IMR-90 (cell line): ENCODE measurements around the gene DEFB129. TPM values are rescaled to one million over a fixed set of nuclear protein-coding genes. Genes with fewer than 3 reads are reported as not detected.
A peak's percentile ranks its signal among the peaks of the same experiment; 100 is the strongest.

Experiments used
- ATAC-seq: fragments of 200-7000 bp; cut with Tn5 transposase; 2 replicates; pipeline ENCODE4 v1.9.1; 2020; ENCODE audit warnings: low read depth, mild to moderate bottlenecking, moderate library complexity
- BruUV-seq: library from RNA; stranded (reverse); fragments of 400-500 nt; replicated peaks from 2 replicates; lab custom pipeline; 2021; lab: Mats Ljungman, UMichigan
- CTCF ChIA-PET: fragments of 300-600 bp; formaldehyde crosslinking; extraction: SDS; loops from one replicate; lab custom pipeline; 2021; ENCODE audit warnings: antibody characterized with exemption; lab: Yijun Ruan, JAX
- POLR2A ChIA-PET: fragments of 300-600 bp; sonication (Branson Sonifier 250); formaldehyde crosslinking; loops from one replicate; lab custom pipeline; 2022; ENCODE audit warnings: antibody characterized with exemption; ENCODE audit not compliant: unreplicated experiment; lab: Charles Lee
- DNase-seq: peaks from one replicate; pipeline ENCODE4 v3.0.0; 2013
- H2AFZ ChIP-seq: replicated peaks from 2 replicates; pipeline ENCODE3; 2013; ENCODE audit warnings: low read length, mild to moderate bottlenecking; ENCODE audit not compliant: poor library complexity
- H2AK5ac ChIP-seq: 2 replicates; pipeline ENCODE4 v1.6.1; 2013; ENCODE audit warnings: low read depth, low read length, inconsistent platforms
- H2AK9ac ChIP-seq: replicated peaks from 2 replicates; pipeline ENCODE3; 2013; ENCODE audit warnings: mild to moderate bottlenecking, low read depth, low read length, moderate library complexity; ENCODE audit not compliant: poor library complexity
- H2BK120ac ChIP-seq: 2 replicates; pipeline ENCODE4 v1.6.1; 2013; ENCODE audit warnings: low read depth, low read length, inconsistent platforms
- H2BK15ac ChIP-seq: 3 replicates; pipeline ENCODE4 v1.6.1; 2013; ENCODE audit warnings: low read depth, low read length, inconsistent platforms
- H2BK20ac ChIP-seq: 2 replicates; pipeline ENCODE4 v1.6.1; 2013; ENCODE audit warnings: low read depth, mild to moderate bottlenecking, inconsistent platforms, low read length, moderate library complexity
- H2BK5ac ChIP-seq: 2 replicates; pipeline ENCODE4 v1.6.1; 2013; ENCODE audit warnings: mild to moderate bottlenecking, low read depth, low read length, inconsistent platforms; ENCODE audit not compliant: poor library complexity, severe bottlenecking
- H3K14ac ChIP-seq: replicated peaks from 2 replicates; pipeline ENCODE4 v1.6.1; 2013; ENCODE audit warnings: low read depth, low read length, inconsistent platforms
- H3K18ac ChIP-seq: 2 replicates; pipeline ENCODE4 v1.6.1; 2013; ENCODE audit warnings: low read depth, low read length, control low read depth
- H3K23ac ChIP-seq: 2 replicates; pipeline ENCODE4 v1.6.1; 2013; ENCODE audit warnings: low read depth, low read length, inconsistent platforms
- H3K27ac ChIP-seq: 2 replicates; pipeline ENCODE4 v1.5.1; 2013; ENCODE audit warnings: mild to moderate bottlenecking, control low read depth, low read length; ENCODE audit not compliant: insufficient read depth
- H3K27me3 ChIP-seq: 2 replicates; pipeline ENCODE4 v1.6.1; 2013; ENCODE audit warnings: low read length; ENCODE audit not compliant: control insufficient read depth, insufficient read depth
- H3K36me3 ChIP-seq: 2 replicates; pipeline ENCODE4 v1.6.1; 2013; ENCODE audit warnings: low read length, mixed read lengths; ENCODE audit not compliant: control insufficient read depth, insufficient read depth
- H3K4ac ChIP-seq: 2 replicates; pipeline ENCODE4 v1.6.1; 2013; ENCODE audit warnings: low read depth, low read length, inconsistent platforms
- H3K4me1 ChIP-seq: 2 replicates; pipeline ENCODE4 v1.6.1; 2013; ENCODE audit warnings: low read length, mixed read lengths; ENCODE audit not compliant: control insufficient read depth, insufficient read depth
- H3K4me2 ChIP-seq: 2 replicates; pipeline ENCODE4 v1.6.1; 2013; ENCODE audit warnings: low read depth, mild to moderate bottlenecking, control low read depth, low read length, moderate library complexity
- H3K4me3 ChIP-seq: 2 replicates; pipeline ENCODE4 v1.5.1; 2013; ENCODE audit warnings: low read depth, mild to moderate bottlenecking, control low read depth, low read length, moderate library complexity; ENCODE audit not compliant: insufficient read depth
- H3K56ac ChIP-seq: 2 replicates; pipeline ENCODE4 v1.6.1; 2013; ENCODE audit warnings: low read length, inconsistent platforms; ENCODE audit not compliant: insufficient read depth; ENCODE audit errors: extremely low read depth
- H3K79me1 ChIP-seq, 2 experiments: 2 replicates each; pipeline ENCODE4 v1.6.1; 2013; ENCODE audit warnings: low read length in 2 of 2, inconsistent platforms in 1 of 2, low read depth in 1 of 2
- H3K9ac ChIP-seq: 2 replicates; pipeline ENCODE4 v1.6.1; 2013; ENCODE audit warnings: low read depth, low read length, control low read depth
- H3K9me1 ChIP-seq: 2 replicates; pipeline ENCODE4 v1.6.1; 2013; ENCODE audit warnings: low read length, inconsistent platforms; ENCODE audit not compliant: insufficient read depth
- H3K9me3 ChIP-seq: 2 replicates; pipeline ENCODE4 v1.6.1; 2013; ENCODE audit warnings: low read length; ENCODE audit not compliant: control insufficient read depth, insufficient read depth
- H4K20me1 ChIP-seq: 2 replicates; pipeline ENCODE4 v1.6.1; 2013; ENCODE audit warnings: low read length, inconsistent platforms; ENCODE audit not compliant: insufficient read depth
- H4K5ac ChIP-seq: 2 replicates; pipeline ENCODE4 v1.6.1; 2013; ENCODE audit warnings: mild to moderate bottlenecking, low read depth, low read length, control low read depth
- H4K8ac ChIP-seq, 2 experiments: 2 replicates each; pipeline ENCODE4 v1.6.1; 2013; ENCODE audit warnings: low read depth in 2 of 2, low read length in 2 of 2, control low read depth in 1 of 2, inconsistent platforms in 1 of 2
- H4K91ac ChIP-seq: 2 replicates; pipeline ENCODE4 v1.6.1; 2013; ENCODE audit warnings: low read depth, low read length, inconsistent platforms; ENCODE audit not compliant: insufficient read depth
- CTCF ChIP-seq: conservative IDR thresholded peaks from 2 replicates; pipeline ENCODE4 v1.5.1; 2012; ENCODE audit warnings: mild to moderate bottlenecking, low read depth, low read length, improper control_type of control experiment
- FOS ChIP-seq: fragments of 150-350 bp; IDR thresholded peaks from 2 replicates; pipeline ENCODE4 v1.6.1; 2016; ENCODE audit warnings: low read depth, low read length
- NFE2L2 ChIP-seq: fragments of 150-350 bp; IDR thresholded peaks from 2 replicates; pipeline ENCODE4 v1.6.1; 2016; ENCODE audit warnings: low read depth, mild to moderate bottlenecking, low read length
- POLR2A ChIP-seq: IDR thresholded peaks from 2 replicates; pipeline ENCODE4 v1.6.1; 2012; ENCODE audit warnings: mild to moderate bottlenecking, low read depth, low read length
- RAD21 ChIP-seq: IDR thresholded peaks from 2 replicates; pipeline ENCODE4 v1.6.1; 2012; ENCODE audit warnings: low read length, improper control_type of control experiment
- SMC3 ChIP-seq: fragments of 150-350 bp; IDR thresholded peaks from 2 replicates; pipeline ENCODE4 v1.6.1; 2016; ENCODE audit warnings: low read depth, mild to moderate bottlenecking, antibody characterized with exemption, low read length, moderate library complexity
- WGBS, 2 experiments: methylation state at CpG; one replicate each; pipeline versions ENCODE4 v1.1.5 to v1.1.7; 2013; ENCODE audit warnings: missing lambda C conversion rate in 2 of 2; ENCODE audit not compliant: insufficient read length in 1 of 2; ENCODE audit errors: extremely low coverage in 2 of 2; 5-methylcytosine and 5-hydroxymethylcytosine counted together
- dilution Hi-C: fragments of 300-500 bp; cut with HindIII; formaldehyde crosslinking; loops from one replicate; pipeline ENCODE4 v1.14.3; 2018; ENCODE audit warnings: low sequenced_read_pairs; ENCODE audit not compliant: unreplicated experiment
- in situ Hi-C: fragments of 300-500 bp; cut with MboI; formaldehyde crosslinking; loops from 3 replicates; pipeline ENCODE4 v1.14.3; 2019; ENCODE audit warnings: low sequenced_read_pairs, inconsistent platforms, mixed read lengths
- intact Hi-C: fragments of 100-400 bp; cut with micrococcal nuclease; formaldehyde crosslinking; loops from 2 replicates; pipeline ENCODE4 v1.10.0; 2022
- polyA plus RNA-seq, 3 experiments: library from polyadenylated mRNA; depleted of rRNA; stranded (reverse); fragments of >200 nt; gene quantifications; 2 replicates each; pipeline ENCODE4 v1.2.3, GENCODE V29; 2012; ENCODE audit warnings: low replicate concordance in 1 of 3
- total RNA-seq: library from RNA; depleted of rRNA; stranded (reverse); fragments of >200 nt; gene quantifications from 2 replicates; pipeline ENCODE4 v1.2.3, GENCODE V29; 2012

DEFB129 gene
- total and polyA plus RNA-seq, 2 of the 4 experiments (the other 2 are of a cell fraction) = not detected

- no peak overlapping the region for H3K18ac ChIP-seq
- H2AK5ac ChIP-seq = no peak overlapping the region
- no peak overlapping the region; the same call in 2 of the 3 replicates for H2BK15ac ChIP-seq
- no peaks in the 10 kb centered on the region; the same call in 1 of the 2 replicates for H3K9me1 ChIP-seq
- H3K36me3 ChIP-seq = 0 out of 2 replicates have a peak, but pooled peaks cover 2% of the 10 kb centered on the region
- 2% methylated on average over 16 of the region's 43 CpGs; no CpG with 5 or more reads in 1 of the 2 experiments for WGBS, 2 experiments
- peak overlapping the region; percentile 51; the same call in 1 of the 2 replicates for H4K91ac ChIP-seq
- DNase-seq = peak; percentile 62
- TF ChIP-seq NFE2L2 (no peak), RAD21 (peak; percentile 82), SMC3 (peak; percentile 63), CTCF (peak; percentile 89), FOS (no peak), POLR2A (no peak)
- H3K56ac ChIP-seq = 0 out of 2 replicates have a peak overlapping the region, but pooled peaks have one; percentile 17
- H3K9ac ChIP-seq = peak overlapping the region; percentile 71
- H3K27ac ChIP-seq = no peak overlapping the region
- peak overlapping the region; percentile 96 for H2AFZ ChIP-seq
- H4K20me1 ChIP-seq = no peaks in the 10 kb centered on the region
- H4K5ac ChIP-seq = peak overlapping the region; percentile 24; the same call in 1 of the 2 replicates
- in situ Hi-C loops = no loop called here
- peak overlapping the region; percentile 72; the same call in 1 of the 2 replicates for H3K23ac ChIP-seq
- peak; percentile 98 for ATAC-seq
- peak overlapping the region; percentile 71 for H3K4ac ChIP-seq
- dilution Hi-C loops = no loop called here
- H2BK5ac ChIP-seq = no peak overlapping the region
- CTCF ChIA-PET = interaction anchor here (0.6 to 1.3 kb wide), 5 partner anchors 11 to 64 kb away, joined by 3 to 5 read pairs (median 4); no protein-coding TSS in a partner anchor
- H3K9me3 ChIP-seq = no peaks in the 10 kb centered on the region
- H4K8ac ChIP-seq = peak overlapping the region; percentile 85 to 92
- H2BK20ac ChIP-seq = no peak overlapping the region
- intact Hi-C loops = loop anchor here (2.0 kb wide), 2 partner anchors 58 to 64 kb away; no protein-coding TSS in a partner anchor
- peaks cover 10% of the 10 kb centered on the region; the same call in 1 of the 2 replicates for H3K27me3 ChIP-seq
- peak overlapping the region; percentile 50 for H3K4me3 ChIP-seq
- BruUV-seq = no TSS peak
- peak overlapping the region; percentile 73 for H3K14ac ChIP-seq
- POLR2A ChIA-PET = no interaction called here
- H3K79me1 ChIP-seq = no peaks in the 10 kb centered on the region
- no peaks in the 10 kb centered on the region for H3K4me1 ChIP-seq
- peak overlapping the region; percentile 56 for H2BK120ac ChIP-seq
- peak overlapping the region; percentile 88 for H2AK9ac ChIP-seq
- H3K4me2 ChIP-seq = peak overlapping the region; percentile 85
These were observed 39.8 kb downstream of the DEFB129 start for GRCh38 chr20:266596-267562.
